ENCODE results near the gene NATD1.

NATD1 gene

GRCh38 chr17:21271454-21272183 lies 18.4 kb upstream of the NATD1 start:
- Histone ChIP-seq H3K79me2 (ENCODE audit: insufficient read depth, low read length) (no peaks in the 10 kb centered on the region), H3K27me3 (ENCODE audit: insufficient read depth, low read length, poor library complexity) (no peaks in the 10 kb centered on the region), H3K9ac (ENCODE audit: low read depth, low read length) (no peak overlapping the region), H3K27ac (ENCODE audit: low read length) (no peak overlapping the region), H2AFZ (ENCODE audit: low read depth, low read length) (no peak overlapping the region), H3K9me3 (ENCODE audit: insufficient read depth, low read length, severe bottlenecking) (no peaks in the 10 kb centered on the region), H3K4me2 (ENCODE audit: insufficient read depth, low read length) (no peak overlapping the region), H3K36me3 (ENCODE audit: insufficient read depth, low read length) (no peaks in the 10 kb centered on the region), H3K4me1 (ENCODE audit: insufficient read depth, low read length) (peaks cover 20% of the 10 kb centered on the region), H3K4me3 (ENCODE audit: low read depth in 1 of 2, low read length in 2 of 2) (no peak overlapping the region), H4K20me1 (ENCODE audit: insufficient read depth, low read length) (no peaks in the 10 kb centered on the region)
- DNase-seq (no peak), ATAC-seq (ENCODE audit: insufficient read depth, low read depth) (no peak)
- no peak for TF ChIP-seq CTCF (IDR thresholded peaks at IDR 0.05; ENCODE audit: borderline replicate concordance, extremely low read depth, low read length, poor library complexity, severe bottlenecking)
- TF ChIP-seq EZH2 (IDR thresholded peaks at IDR 0.05; ENCODE audit: borderline replicate concordance, low read depth, low read length, severe bottlenecking) = no peak

- no peak for TF ChIP-seq EZH2 (IDR thresholded peaks at IDR 0.05; ENCODE audit: borderline replicate concordance, low read depth, low read length, severe bottlenecking)
- TF ChIP-seq CTCF (IDR thresholded peaks at IDR 0.05; ENCODE audit: borderline replicate concordance, extremely low read depth, low read length, poor library complexity, severe bottlenecking) = no peak
- Histone ChIP-seq H4K20me1 (ENCODE audit: insufficient read depth, low read length) (no peaks in the 10 kb centered on the region), H3K27ac (ENCODE audit: low read length) (no peak overlapping the region), H3K9me3 (ENCODE audit: insufficient read depth, low read length, severe bottlenecking) (no peaks in the 10 kb centered on the region), H3K4me2 (ENCODE audit: insufficient read depth, low read length) (no peak overlapping the region), H2AFZ (ENCODE audit: low read depth, low read length) (no peak overlapping the region), H3K79me2 (ENCODE audit: insufficient read depth, low read length) (no peaks in the 10 kb centered on the region), H3K9ac (ENCODE audit: low read depth, low read length) (no peak overlapping the region), H3K4me1 (ENCODE audit: insufficient read depth, low read length) (peaks cover 3% of the 10 kb centered on the region; the same call in 1 of the 2 replicates), H3K27me3 (ENCODE audit: insufficient read depth, low read length, poor library complexity) (no peaks in the 10 kb centered on the region), H3K36me3 (ENCODE audit: insufficient read depth, low read length) (no peaks in the 10 kb centered on the region), H3K4me3 (ENCODE audit: low read depth in 1 of 2, low read length in 2 of 2) (no peak overlapping the region)
- DNase-seq (no peak), ATAC-seq (ENCODE audit: insufficient read depth, low read depth) (no peak)
These were observed 16.2 kb upstream of the NATD1 start for GRCh38 chr17:21269394-21269793.

- Histone ChIP-seq H3K4me2 (ENCODE audit: insufficient read depth, low read length) (no peak overlapping the region), H3K27ac (ENCODE audit: low read length) (no peak overlapping the region), H3K27me3 (ENCODE audit: insufficient read depth, low read length, poor library complexity) (no peaks in the 10 kb centered on the region), H3K79me2 (ENCODE audit: insufficient read depth, low read length) (no peaks in the 10 kb centered on the region), H3K9me3 (ENCODE audit: insufficient read depth, low read length, severe bottlenecking) (no peaks in the 10 kb centered on the region), H3K9ac (ENCODE audit: low read depth, low read length) (no peak overlapping the region), H4K20me1 (ENCODE audit: insufficient read depth, low read length) (no peaks in the 10 kb centered on the region), H2AFZ (ENCODE audit: low read depth, low read length) (no peak overlapping the region), H3K4me3 (ENCODE audit: low read depth in 1 of 2, low read length in 2 of 2) (no peak overlapping the region), H3K36me3 (ENCODE audit: insufficient read depth, low read length) (no peaks in the 10 kb centered on the region), H3K4me1 (ENCODE audit: insufficient read depth, low read length) (peaks cover 3% of the 10 kb centered on the region; the same call in 1 of the 2 replicates)
- DNase-seq (no peak), ATAC-seq (ENCODE audit: insufficient read depth, low read depth) (no peak)
- TF ChIP-seq EZH2 (IDR thresholded peaks at IDR 0.05; ENCODE audit: borderline replicate concordance, low read depth, low read length, severe bottlenecking) = no peak
- TF ChIP-seq CTCF (IDR thresholded peaks at IDR 0.05; ENCODE audit: borderline replicate concordance, extremely low read depth, low read length, poor library complexity, severe bottlenecking) = no peak
These were observed 15.5 kb upstream of the NATD1 start for GRCh38 chr17:21268596-21269188.
